Stomach (tissue), 4 donors: ENCODE data around the gene SLC29A3.

Experiments used
- POLR2AphosphoS5 ChIP-seq, 3 donors: sonication (generic); formaldehyde crosslinking; IDR thresholded peaks; one replicate each; pipeline ENCODE4 v1.6.1; 2016; ENCODE audit warnings: antibody characterized with exemption in 3 of 3
- TF ChIP-seq, protein P1 (sequence below), 7 experiments: fragments of 450-650 bp in 4 of 7; fragments of 200-600 bp in 3 of 7; sonication (generic) in 3 of 7; IDR thresholded peaks; one replicate each; pipeline ENCODE4 v1.5.1; 2016 to 2019; ENCODE audit warnings: antibody characterized with exemption in 7 of 7, control low read depth in 2 of 7, mild to moderate bottlenecking in 1 of 7

DNA sequence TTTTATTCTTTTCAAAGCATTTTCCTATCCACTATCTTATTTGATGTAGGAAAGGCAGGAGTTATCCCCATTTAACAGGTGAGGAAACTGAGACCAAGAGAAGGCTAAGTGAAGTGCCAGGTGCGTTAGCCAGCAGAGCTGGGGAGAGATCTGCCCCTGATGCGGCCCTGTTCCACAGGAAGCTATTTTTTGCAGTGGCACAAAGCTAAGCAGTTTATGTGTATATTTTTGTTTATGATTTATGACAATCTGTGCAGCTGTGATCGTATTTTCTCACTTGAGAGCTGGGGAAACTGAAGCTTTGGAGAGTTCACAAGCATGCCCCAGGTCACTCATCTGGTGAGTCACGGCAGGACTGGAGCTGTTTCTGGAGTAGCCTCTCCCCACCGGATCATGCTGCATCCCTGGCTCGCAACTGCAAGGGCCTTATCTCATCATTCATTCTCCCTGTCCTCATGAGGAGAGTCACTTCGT, 38.8 kb downstream of the SLC29A3 start:
- no peak for TF ChIP-seq POLR2AphosphoS5 (IDR thresholded peaks at IDR 0.05)
- TF ChIP-seq, protein P1, sequence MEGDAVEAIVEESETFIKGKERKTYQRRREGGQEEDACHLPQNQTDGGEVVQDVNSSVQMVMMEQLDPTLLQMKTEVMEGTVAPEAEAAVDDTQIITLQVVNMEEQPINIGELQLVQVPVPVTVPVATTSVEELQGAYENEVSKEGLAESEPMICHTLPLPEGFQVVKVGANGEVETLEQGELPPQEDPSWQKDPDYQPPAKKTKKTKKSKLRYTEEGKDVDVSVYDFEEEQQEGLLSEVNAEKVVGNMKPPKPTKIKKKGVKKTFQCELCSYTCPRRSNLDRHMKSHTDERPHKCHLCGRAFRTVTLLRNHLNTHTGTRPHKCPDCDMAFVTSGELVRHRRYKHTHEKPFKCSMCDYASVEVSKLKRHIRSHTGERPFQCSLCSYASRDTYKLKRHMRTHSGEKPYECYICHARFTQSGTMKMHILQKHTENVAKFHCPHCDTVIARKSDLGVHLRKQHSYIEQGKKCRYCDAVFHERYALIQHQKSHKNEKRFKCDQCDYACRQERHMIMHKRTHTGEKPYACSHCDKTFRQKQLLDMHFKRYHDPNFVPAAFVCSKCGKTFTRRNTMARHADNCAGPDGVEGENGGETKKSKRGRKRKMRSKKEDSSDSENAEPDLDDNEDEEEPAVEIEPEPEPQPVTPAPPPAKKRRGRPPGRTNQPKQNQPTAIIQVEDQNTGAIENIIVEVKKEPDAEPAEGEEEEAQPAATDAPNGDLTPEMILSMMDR (IDR thresholded peaks at IDR 0.05): no peak
